GM21390 (cell line): ENCODE measurements around the gene SPPL3.

ENCODE experiments used
- ATAC-seq: cut with Tn5 transposase; IDR thresholded peaks from one replicate; pipeline ENCODE4 v1.9.1; 2021; ENCODE audit not compliant: unreplicated experiment

Gene SPPL3

GRCh38 chr12:120874547-120875245 lies 29.5 kb downstream of the SPPL3 start:
- ATAC-seq: no peak

DNA sequence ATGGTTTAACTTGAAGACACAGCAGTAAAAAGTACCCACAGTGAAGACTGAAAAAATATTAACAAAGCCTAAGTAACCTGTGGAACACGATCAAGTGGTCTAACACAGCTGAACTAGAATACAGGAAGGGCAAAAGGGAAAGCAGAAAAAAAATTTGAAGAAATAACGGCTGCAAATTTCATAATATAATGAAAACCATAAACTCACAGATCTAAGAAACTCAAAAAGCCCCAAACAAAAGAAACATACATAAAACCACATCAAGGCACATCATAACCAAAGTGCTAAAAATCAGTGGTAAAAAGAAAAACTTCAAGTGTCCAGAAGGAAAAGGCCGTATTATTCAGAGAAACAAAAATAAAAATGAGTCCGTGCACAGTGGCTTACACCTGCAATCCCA lies 30.9 kb downstream of the SPPL3 start:
- ATAC-seq: no peak

GRCh38 chr12:120872487-120872886 lies 31.7 kb downstream of the SPPL3 start:
- no peak for ATAC-seq

DNA sequence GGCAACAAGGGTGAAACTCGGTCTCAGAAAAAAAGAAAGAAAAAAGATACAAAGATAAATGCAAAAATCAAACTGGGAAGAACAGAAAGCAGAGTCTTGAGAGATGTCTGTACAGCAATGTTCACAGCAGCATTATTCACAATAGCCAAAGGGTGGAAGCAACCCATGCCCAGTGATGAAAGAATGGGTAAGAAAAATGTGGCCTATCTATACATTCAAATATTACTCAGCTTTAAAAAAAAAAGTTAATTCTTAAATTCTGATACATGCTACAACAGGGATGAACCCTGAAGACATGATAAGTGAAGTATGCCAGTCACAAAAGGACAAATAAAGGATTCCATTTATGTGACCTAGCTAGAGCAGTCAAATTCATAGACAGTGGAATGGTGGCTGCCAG lies 33.7 kb downstream of the SPPL3 start:
- no peak for ATAC-seq

DNA sequence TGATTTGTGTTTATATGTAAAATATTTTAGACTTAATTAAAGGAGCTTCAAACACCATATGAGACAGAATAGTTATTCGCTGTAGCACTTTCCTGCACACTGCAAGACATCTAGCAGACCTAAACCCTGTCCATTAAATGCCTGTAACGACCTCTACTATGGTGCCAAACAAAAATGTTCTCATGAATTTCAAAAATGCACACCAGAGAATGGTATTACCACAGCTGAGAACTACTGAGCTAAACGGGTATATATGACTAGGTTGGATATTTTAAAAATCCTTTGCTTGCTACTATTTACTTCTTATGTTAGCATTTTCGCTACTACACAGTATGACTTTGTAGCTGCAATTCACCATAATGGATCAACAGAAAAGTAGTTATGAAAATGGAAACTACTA lies 34.8 kb downstream of the SPPL3 start:
- no peak for ATAC-seq

DNA sequence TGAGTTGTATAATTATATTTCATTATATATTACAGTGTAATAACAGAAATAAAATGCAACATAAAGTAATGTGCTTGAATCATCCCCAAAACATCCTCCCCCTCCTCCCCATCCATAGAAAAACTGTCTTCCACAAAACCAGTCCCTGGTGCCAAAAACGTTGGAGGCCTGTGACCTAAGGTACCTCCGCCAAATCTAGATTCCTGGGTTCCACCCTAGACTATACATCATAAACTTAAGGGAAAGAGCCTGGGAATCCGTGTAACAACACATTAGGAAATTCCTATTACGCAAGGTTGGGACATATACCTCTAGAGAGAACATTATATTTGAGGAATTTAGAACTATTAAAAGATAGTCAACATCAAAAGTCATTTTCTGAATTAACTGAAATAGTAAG lies 38.0 kb downstream of the SPPL3 start:
- ATAC-seq: no peak

GRCh38 chr12:120865098-120865497 lies 39.1 kb downstream of the SPPL3 start:
- ATAC-seq: no peak

DNA sequence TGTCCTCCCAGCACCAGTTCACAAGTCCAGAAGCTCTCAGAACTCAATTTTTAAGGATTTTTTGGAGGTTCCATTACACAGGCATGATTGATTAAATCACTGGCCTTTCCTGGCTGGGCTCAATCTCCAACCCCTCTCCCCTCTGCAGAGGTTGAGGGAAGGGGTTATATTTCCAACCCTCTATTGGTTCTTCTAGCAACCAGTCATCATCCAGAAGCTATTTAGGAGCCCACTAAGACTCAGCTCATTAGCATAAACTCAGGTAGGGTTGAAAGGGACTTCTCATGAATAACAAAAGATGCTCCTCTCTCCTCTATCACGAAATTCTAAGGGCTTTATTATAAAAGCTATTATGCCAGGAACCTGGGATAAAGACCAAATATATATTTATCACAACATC lies 41.5 kb downstream of the SPPL3 start:
- ATAC-seq: no peak

GRCh38 chr12:120861074-120861795 lies 42.9 kb downstream of the SPPL3 start:
- no peak for ATAC-seq

DNA sequence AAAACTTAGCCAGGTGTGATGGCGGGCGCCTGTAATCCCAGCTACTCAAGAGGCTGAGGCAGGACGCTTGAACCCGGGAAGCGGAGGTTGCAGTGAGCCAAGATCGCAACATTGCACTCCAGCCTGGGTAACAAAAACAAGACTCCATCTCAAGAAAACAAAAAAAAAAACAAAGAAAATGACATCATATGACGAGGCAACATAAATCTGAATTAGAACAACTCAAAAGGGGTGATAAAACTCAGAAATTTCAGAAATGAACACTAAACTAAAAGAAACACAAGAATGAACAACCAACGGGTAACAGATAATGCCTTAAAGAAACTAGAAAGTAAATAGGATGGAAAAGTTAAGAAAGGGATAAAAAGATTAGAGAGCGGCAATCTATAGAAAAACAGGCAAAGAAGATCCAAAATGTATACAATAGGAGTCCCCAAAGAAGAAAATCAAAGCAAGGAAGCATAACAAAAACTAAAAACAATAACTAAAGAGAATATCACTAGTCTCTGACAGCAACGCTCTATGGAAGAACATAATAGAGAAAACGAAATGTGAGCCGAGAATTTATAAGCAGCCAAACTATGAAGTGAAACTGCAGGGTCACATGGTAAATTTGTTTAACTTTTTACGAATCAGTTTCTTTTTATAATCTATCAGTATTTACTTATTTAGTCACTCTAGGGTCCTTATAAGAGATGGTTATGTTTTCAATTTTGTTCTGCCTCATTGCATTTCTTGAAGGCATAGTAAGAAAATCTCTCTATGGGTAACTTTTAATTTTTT lies 45.7 kb downstream of the SPPL3 start:
- ATAC-seq: no peak

GRCh38 chr12:120856980-120857379 lies 47.2 kb downstream of the SPPL3 start:
- ATAC-seq: no peak

DNA sequence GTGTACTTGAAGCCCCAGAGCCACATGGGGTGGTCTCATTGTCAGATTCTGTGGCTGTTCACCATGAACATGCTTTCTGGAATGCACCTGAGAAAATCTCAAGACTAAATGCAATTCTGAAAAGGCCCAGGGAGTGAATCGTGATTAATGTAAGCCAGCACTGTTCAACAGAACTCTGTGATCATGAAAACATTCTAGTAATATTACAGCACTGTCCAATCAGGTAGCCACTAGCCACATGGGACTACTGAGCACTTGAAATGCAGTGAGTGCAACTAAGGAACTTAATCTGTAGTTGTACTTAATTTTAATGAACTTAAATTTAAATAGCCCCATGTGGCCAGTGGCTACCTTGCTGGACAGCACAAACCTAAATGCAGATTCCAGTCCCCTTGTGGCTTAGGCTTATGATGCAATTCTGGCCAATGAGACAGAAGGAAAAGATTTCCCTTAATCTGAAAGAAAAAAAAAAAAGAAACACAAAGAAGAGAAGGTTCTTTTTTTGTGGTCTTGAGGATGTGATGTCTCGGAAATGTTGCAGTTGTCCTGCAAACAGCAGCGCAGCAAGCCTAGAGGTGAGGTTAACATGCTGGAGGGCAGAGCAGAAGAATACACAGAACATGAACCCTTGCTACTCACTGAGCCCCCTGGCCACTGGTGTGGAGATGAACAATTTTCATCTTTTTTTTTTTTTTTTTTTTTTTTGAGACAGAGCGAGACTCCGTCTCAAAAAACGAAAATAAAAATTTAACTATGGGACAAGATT lies 48.2 kb downstream of the SPPL3 start:
- no peak for ATAC-seq

DNA sequence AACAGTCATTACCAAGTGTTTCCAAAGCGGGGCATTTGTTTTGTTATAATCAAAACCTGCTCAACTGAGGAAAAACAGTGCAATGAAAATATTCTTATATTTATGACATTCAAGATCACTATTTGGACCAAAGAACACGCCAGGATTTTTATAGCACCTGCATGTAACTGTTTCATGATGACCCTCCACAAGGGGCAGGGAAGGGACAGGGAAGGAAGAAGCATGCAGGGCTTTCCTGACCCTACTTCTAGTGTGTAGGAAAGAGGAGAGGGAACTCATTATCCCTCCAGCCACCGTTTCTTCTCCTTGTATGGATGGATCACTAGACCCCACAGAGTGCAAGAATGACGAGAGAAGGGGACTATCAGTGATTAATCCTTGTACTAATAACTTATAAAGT lies 49.4 kb downstream of the SPPL3 start:
- no peak for ATAC-seq

DNA sequence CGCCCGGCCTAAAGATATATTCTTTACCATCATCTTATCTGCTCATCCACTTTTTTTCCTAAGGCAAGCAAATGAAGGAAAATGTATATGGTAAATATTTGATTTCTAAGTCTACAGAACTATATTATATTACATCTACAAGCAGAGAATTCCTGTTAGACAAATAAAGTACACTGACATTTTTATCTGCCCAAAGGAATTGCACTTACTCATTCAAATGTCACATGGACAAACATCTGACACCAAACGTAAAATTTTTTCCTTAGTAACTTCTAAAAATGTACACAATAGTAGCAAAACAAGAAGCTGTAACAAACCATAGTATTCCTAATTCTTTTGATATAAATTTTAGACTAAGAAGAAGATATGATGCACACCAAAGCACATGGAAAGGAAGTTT lies 51.0 kb downstream of the SPPL3 start:
- ATAC-seq: no peak

- ATAC-seq: no peak
These were observed 52.2 kb downstream of the SPPL3 start for GRCh38 chr12:120851944-120852343.

DNA sequence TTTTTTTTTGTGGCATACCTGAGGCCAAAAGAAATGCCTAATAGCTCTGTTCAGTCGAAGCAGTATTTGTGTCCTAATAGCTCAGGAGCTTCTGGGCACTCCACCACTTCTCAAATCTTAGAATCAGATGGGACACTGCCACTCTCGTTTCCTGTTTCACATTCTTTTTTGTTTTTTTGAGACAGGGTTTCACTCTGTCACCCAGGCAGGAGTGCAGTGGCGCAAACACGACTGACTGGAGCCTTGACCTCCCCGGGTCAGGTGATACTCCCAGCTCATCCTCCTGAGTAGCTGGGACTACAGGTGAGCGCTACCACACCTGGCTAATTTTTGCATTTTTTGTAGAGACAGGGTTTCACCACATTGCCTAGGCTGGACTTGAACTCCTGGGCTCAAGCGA lies 52.7 kb downstream of the SPPL3 start:
- ATAC-seq: peak; percentile 50

GRCh38 chr12:120849765-120850164 lies 54.4 kb downstream of the SPPL3 start:
- ATAC-seq: no peak

- ATAC-seq: peak; percentile 47
These were observed 56.3 kb downstream of the SPPL3 start for GRCh38 chr12:120847814-120848213.

DNA sequence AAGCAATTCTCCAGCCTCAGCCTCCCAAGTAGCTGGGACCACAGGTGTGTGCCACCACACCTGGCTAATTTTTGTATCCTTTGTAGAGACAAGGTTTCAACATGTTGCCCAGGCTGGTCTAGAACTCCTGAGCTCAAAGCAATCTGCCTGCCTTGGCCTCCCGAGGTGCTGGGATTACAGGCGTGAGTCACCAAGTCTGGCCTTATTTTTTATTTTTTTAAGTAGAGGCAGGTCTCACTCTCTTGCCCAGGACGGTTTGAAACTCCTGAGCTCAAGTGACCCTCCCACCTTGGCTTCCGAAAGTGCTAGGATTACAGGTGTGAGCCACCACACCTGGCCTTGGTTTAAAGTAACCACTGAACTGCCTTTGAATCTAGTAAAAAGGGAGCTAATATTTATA lies 56.8 kb downstream of the SPPL3 start:
- no peak for ATAC-seq

GRCh38 chr12:120846721-120847120 lies 57.4 kb downstream of the SPPL3 start:
- ATAC-seq: no peak

- no peak for ATAC-seq
These were observed 58.5 kb downstream of the SPPL3 start for GRCh38 chr12:120845696-120846095.
